Endometrial microvascular endothelial cells (primary cell): Measurements from ENCODE around the gene SLC50A1. TPM values are rescaled to one million over a fixed set of nuclear protein-coding genes. Genes with fewer than 3 reads are reported as not detected.
"Not testable (repeated sequence)": the region's sequence is repeated elsewhere in the genome, so short reads cannot be mapped to it uniquely, and the experiment has no call there.

Source experiments
- in situ Hi-C: cut with HindIII; loops from 2 replicates; pipeline ENCODE4 v1.10.0; 2017; ENCODE audit warnings: low sequenced_read_pairs, low pct_unique_long_range_greater_than_20kb; ENCODE audit errors: inconsistent ontology term
- total RNA-seq: library from RNA; depleted of rRNA; stranded (reverse); fragments of >200 nt; gene quantifications from one replicate; pipeline ENCODE4 v1.2.3, GENCODE V29; 2015; ENCODE audit errors: inconsistent ontology term

The SLC50A1 gene
- total RNA-seq, 1 donor from 2014 or later: 47.1 TPM

DNA sequence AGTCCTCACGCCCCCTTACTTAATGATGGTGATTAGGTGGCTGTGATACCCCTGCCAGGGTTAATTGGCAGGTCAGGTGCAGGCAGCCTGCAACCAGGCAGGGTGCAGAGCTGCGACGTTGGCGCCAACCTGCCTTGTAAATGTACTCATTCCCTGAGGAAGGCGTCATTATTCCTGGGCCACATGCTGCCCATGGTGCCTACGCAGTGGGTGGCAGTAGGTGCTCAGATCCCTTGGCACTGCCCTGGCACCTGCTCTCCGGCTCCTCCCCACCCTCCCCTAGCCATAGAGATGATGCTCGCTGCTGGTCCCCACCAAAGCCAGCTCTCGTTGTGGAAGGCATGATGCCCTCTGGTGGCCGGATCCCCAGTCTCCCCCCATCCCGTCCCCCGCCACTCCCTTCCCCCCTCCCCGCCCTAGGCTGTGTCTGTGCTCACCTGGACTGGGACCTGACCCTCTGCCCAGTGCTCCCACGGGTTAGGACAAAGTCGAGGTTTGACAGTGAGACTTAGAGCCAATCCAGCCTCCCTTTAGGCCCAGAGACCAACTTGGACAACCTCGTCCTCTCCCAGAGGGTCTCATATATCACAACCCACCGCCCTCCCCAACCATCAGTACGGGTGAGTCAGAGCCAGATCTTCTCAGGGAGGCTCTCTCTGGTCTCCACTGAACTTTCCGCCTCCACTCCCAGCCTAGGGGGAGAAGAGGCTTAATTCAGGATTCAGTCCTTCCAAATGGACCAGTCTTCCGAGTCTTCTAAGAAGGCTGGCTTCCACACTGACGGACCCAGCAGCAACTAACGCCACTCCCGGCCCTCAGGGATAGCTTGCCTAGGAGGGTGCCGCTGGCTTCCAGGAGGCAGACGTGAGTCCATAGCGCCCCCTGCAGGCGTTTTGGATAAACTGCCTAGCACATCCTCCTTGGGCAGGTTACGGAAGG is 31.8 kb downstream of the SLC50A1 start:
- in situ Hi-C loops: no loop called here

GRCh38 chr1:155168105-155168445 is 32.4 kb downstream of the SLC50A1 start:
- in situ Hi-C loops: not testable (repeated sequence)

DNA sequence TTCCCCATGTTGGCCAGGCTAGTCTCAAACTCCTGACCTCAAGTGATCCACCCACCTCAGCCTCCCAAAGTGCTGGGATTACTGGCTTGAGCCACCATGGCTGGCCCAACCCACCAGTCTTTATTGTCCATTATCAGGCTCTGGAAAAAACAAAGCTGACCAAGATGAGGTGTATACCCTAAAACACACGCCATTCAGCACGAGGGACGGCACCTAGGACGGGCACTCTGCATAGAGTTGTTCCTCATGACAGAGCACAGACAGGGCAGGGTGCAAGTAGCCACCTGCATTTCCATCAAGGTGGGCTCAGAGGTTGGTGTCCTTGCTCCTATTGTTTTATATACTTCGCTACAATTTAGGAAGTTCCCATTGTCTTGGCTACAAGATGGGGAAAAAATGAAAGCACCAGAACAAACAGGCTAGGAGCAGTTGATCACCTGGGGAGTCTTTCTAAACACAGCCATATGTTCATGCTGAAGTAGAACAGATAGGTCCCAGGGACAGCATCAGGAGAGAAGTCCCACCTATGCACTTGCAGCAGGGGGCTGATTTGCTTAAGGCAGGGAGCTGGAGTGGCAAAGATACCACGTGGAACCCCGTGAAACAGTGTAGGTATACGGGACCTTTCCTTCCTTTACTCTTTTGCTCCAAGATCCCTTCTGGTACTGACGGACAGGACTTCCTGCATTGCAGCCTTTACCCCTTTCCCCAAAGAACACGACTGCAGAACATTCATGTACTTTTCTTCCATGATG is 33.0 kb downstream of the SLC50A1 start:
- in situ Hi-C loops: no loop called here

- in situ Hi-C loops: no loop called here
These were observed 33.9 kb downstream of the SLC50A1 start for GRCh38 chr1:155169541-155169940.

DNA sequence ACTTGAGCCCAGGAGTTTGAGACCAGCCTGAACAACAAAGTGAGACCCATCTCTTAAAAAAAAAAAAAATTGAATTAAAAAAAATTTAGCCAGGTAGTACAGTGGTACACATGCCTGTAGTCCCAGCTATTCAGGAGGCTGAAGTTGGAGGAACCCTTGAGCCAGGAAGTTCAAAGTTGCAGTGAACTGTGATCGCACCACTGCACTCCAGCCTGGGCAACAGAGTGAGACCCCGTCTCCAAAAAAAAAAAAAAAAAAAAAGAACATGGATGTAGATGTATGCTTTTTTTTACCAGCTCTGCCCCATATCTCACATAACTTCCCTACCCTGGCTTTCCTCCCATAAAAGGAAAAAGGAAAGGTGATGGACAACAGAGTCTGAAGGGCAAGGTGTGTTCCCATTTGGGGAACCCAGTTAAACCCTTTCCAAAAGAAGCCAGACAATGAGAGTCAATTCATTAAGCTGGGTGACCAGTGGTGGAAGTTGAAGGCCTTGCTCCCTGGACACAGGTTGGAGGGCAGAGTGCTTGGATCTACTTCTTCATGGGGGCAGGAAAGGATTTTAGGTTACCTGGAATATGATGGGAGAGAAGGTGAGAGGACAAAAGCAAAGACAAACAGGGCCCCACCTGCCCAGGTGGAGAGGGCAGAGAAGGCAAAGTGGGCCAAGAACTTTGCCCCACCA is 34.6 kb downstream of the SLC50A1 start:
- in situ Hi-C loops: no loop called here

DNA sequence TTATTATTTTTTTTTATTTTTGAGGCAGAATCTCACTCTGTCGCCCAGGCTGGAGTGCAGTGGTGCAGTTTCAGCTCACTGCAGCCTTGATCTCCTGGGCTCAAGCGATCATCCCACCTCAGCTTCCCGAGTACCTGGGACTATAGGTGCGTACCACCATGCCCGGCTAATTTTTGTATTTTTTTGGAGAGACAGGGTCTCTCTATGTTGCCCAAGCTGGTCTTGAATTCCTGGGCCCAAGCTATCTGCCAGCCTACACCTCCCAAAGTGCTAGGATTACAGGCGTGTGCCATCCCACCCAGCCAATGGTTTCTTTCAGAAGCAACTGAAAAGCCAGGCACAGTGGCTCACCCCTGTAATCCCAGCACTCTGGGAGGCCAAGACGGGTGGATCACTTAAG is 35.2 kb downstream of the SLC50A1 start:
- in situ Hi-C loops: no loop called here

DNA sequence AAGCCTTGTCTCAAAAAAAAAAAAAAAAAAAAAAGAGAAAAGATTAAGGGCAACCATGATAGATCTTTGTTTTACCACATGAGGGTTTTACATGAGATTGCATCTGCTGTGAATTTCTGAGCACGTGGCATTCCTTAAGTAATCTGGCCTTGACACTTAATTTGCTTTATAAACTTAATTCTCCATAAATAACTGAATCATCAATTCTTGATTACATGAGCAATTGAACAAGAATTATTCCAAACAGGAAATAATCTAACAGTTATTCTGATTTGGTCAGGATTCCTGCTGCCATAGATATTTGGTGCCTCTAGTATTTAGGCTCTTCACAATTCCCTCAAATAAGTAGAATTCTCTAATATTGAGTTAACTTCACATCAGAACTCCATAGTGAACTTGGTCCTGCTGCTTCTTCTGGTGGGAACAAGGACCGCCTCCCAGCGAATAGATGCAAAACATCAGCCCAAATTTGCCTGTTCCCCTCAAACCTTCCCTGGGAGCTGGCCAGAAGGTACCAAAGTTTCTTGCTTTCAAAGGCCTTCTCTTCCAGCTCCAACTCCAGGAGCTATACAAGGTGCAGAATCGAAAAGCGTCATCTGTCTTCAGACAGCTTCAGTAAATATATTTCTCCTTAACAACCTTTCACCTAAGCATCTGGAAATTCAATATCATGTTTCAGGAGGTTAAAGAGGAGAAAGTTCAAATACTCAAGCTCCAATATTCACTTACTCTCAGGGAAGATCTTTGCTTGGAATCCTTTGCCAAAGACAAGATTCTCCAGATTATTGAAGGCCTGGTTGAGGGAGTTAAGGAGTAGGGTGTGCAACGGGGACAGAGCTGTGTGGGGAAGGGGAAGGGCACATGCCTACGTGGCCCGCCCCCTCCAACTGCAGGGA is 36.4 kb downstream of the SLC50A1 start:
- in situ Hi-C loops: no loop called here

DNA sequence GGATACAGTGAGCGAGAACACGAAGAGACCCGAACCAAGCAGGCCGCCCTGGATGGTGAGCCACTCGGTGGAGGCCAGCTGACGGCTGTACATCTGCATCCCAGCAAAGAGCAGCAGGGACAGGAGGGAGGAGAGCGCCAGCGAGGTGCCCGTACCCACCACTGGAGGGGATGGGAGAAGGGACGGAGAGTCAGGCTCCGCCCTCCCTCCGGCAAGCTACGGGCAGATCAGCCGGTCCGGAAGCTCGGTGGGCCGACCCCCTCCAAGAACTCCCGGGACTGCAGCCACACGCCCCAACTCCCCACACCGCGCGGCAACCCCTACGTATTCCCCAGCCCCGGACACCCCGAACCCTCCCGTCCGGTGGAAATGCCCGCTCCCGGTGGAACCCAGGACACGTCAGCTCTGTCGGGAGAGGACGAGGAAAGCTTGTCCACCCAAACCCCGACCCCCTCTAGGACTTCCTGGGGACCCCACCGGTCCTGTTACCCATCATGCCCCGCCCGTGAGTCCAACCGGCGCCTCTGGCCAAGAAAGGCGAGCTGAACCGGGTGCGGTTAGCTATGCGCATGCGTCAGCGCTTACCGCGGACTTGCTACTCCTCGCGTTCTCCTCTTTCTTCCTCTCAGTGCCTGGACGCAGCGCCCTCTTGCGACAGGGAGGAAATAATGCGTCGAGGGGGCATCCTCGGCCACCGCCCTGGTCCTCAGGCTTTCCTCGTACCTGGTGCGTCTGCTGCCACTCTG is 37.3 kb downstream of the SLC50A1 start, which contains the start of gene KRTCAP2:
Gene KRTCAP2, minus strand, starts transcription at position 573 of the 746 bp plus-strand sequence. Its CDS starts 80 bp downstream, at position 493.
- in situ Hi-C loops: no loop called here

GRCh38 chr1:155173478-155174323 is 38.0 kb downstream of the SLC50A1 start, which contains the start of gene TRIM46:
TSS of gene TRIM46 (plus strand) at chr1:155173849. CDS start at chr1:155173967, 118 bp downstream.
- in situ Hi-C loops: no loop called here

- in situ Hi-C loops: no loop called here
These were observed 39.0 kb downstream of the SLC50A1 start for GRCh38 chr1:155174324-155175280.

- in situ Hi-C loops: no loop called here
These were observed 39.8 kb downstream of the SLC50A1 start for GRCh38 chr1:155175281-155175926.

- in situ Hi-C loops: no loop called here
These were observed 40.3 kb downstream of the SLC50A1 start for GRCh38 chr1:155175927-155176371.

GRCh38 chr1:155176544-155177071 is 41.0 kb downstream of the SLC50A1 start:
- in situ Hi-C loops: no loop called here

DNA sequence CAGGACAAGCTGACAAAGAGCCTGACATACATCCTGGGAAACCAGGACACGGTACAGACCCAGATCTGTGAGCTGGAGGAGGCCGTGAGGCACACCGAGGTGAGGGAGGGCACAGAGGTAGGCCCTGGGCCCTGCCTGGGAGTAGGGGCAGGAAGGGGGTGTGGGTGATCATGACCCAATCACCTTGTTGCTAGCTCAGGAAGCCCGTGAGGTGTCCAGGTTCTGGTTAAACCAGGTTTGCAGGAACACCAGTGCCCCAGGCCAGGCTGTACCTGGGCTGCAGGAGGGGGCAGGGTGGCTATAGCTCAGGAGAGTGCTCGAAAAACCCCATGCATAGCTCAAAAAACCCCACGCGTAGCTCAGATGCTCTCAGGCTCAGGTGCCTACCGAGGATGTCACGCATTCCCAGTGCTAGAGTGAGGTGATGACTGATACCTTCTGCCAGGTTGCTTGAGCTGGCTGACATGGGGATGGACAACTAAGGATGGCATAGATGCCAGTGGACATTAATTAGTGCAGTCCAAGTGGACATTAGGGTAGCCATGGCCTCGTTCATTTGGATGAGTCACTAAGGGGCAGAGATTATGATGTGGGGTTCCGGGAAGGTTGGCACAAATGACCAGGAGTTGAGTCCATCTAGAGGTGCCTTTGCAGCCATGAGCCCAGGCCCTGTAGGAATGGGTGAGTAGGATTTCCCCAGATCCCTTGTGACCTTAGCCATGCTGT is 41.7 kb downstream of the SLC50A1 start:
- in situ Hi-C loops: no loop called here
